Thyroid gland (tissue), 4 donors: Measurements from ENCODE around the gene SMIM10L2A.

Source experiments
- CTCF ChIP-seq, 6 experiments: fragments of 200-600 bp in 3 of 6; fragments of 450-650 bp in 3 of 6; sonication (generic) in 3 of 6; IDR thresholded peaks; one replicate each; pipeline ENCODE4 v1.5.1; 2016 to 2019; ENCODE audit warnings: antibody characterized with exemption in 6 of 6, mild to moderate bottlenecking in 2 of 6, inconsistent platforms in 1 of 6, moderate library complexity in 1 of 6
- POLR2A ChIP-seq, 2 donors: fragments of 450-650 bp; IDR thresholded peaks; one replicate each; pipeline ENCODE4 v1.6.1; 2017; ENCODE audit warnings: antibody characterized with exemption in 2 of 2, mild to moderate bottlenecking in 2 of 2, moderate library complexity in 1 of 2

- TF ChIP-seq CTCF (IDR thresholded peaks at IDR 0.05) (no peak), POLR2A (IDR thresholded peaks at IDR 0.05) (no peak)
These were observed 14.2 kb downstream of the SMIM10L2A start for GRCh38 chrX:135435933-135436332.
